GM21367 (cell line): ENCODE results near the gene ALG12.
A peak's percentile ranks its signal among the peaks of the same experiment; 100 is the strongest.
"Not testable (repeated sequence)": the region's sequence is repeated elsewhere in the genome, so short reads cannot be mapped to it uniquely, and the experiment has no call there.

ENCODE experiments used
- ATAC-seq: cut with Tn5 transposase; IDR thresholded peaks from one replicate; pipeline ENCODE4 v1.9.1; 2021; ENCODE audit not compliant: unreplicated experiment

ALG12 gene

DNA sequence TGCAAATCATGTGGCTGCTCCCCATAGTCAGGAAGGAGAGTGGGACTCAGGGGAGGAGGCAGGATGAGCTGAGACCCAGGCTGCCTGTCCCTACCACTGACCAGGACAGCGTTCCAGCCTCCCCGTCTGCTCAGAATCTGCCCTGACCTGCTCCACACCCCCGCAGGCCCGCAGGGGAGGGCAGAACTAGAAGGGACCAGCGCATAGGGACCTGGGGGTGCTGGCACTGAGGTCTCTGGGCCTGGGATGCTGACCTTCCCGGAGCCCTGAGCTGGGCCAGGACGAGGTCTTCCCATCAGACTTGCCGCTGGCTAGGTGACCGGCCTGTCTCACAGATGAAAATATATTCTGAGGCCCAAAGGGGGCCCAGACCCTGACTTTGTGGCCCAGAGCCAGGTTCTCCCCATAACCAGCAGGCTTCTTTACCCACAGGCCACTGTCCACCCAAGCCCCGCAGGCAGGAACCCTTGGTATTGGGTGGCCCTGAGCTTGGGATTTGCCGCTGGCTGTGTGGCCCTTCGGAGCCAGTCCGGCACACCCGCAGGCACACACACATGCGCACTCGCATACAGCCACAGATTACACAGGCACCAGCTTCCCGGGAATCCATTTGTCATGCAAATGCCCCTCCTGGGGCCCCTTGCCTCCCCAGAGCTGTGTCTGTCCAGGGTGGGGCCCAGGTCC is 28.5 kb upstream of the ALG12 start:
- no peak for ATAC-seq

DNA sequence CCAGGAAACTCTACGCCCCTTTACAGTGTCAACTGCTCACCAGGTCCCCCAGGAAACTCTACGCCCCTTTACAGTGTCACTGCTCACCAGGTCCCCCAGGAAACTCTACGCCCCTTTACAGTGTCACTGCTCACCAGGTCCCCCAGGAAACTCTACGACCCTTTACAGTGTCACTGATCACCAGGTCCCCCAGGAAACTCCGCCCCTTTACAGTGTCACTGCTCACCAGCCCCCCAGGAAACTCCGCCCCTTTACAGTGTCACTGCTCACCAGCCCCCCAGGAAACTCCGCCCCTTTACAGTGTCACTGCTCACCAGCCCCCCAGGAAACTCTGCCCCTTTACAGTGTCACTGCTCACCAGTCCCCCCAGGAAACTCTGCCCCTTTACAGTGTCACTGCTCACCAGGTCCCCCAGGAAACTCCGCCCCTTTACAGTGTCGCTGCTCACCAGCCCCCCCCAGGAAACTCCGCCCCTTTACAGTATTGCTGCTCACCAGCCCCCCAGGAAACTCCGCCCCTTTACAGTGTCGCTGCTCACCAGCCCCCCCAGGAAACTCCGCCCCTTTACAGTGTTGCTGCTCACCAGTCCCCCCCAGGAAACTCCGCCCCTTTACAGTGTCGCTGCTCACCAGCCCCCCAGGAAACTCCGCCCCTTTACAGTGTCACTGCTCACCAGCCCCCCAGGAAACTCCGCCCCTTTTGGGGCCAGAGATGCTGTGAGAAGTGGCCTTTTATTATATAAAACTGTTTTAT is 27.0 kb upstream of the ALG12 start:
- not testable (repeated sequence) for ATAC-seq

DNA sequence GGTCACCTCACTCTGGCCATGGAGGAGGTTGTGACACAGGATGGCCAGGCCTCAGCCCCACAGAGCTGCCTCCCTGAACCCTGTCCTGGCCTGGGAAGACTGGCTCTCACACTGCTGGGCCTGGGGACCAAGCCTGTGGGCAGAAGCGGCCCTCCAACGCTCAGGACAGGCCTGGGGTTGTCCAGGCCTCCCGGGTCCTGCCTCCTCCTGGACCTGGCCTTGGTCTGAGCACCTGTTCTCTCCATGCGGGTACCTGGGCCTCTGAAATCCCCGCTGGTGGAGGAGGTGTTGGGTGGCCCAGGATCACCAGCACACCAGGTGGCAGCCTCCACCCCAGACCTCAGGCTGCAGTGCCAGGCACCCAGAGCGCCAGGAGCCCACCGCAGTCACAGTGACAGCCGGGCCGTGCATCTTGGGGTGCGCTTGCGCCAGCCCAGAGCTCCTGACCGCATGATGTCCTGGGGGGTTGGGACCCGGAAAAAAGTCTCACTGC is 26.2 kb upstream of the ALG12 start:
- ATAC-seq = no peak

DNA sequence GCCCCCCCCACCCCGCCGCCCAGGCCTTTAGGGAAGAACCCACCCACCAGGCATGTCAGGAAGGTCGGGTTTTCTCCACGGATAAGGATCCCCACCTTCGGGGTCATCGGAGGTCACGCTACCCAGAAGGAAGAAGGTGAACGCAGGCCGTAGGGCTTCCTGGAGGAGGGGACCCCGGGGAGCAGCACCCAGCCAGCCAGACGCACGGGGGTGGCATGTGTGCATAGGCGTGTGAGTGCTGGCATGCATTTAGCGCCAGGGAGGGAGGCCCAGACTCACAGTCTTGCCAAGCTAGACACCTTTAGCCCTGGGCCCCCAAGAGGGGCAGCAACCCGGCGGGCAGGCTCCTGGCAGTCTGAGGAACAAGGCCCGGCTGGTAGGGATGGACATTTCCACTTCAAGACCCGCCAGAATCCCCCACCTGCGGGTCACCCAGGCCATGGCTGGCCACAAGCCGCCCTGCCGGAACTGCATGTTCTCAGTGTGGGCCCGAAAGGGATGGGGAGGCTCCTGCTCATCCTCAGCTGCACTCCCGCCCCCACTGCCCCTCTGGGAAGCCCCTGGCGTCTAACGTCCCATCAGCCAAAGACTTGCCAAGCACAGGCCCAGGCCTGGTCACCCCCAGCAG is 25.6 kb upstream of the ALG12 start:
- ATAC-seq = no peak

DNA sequence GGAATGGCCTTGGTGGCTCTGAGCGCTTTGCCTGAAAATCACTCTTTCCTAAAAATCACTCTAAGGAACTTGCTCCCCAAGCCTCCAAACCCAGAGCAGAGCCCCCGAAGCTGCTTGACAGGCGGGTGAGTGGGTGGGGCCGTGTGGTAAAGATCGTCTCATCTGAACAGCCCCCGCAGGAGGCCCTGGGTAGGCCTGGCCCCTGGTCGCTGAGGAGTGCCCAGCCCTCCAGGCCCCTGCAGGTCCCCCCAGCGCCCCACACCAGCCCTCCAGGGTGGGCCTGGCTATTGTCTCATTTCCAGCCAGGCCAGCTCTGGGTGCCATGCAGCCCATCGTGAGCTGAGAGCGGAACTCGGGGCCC is 25.1 kb upstream of the ALG12 start:
- no peak for ATAC-seq

DNA sequence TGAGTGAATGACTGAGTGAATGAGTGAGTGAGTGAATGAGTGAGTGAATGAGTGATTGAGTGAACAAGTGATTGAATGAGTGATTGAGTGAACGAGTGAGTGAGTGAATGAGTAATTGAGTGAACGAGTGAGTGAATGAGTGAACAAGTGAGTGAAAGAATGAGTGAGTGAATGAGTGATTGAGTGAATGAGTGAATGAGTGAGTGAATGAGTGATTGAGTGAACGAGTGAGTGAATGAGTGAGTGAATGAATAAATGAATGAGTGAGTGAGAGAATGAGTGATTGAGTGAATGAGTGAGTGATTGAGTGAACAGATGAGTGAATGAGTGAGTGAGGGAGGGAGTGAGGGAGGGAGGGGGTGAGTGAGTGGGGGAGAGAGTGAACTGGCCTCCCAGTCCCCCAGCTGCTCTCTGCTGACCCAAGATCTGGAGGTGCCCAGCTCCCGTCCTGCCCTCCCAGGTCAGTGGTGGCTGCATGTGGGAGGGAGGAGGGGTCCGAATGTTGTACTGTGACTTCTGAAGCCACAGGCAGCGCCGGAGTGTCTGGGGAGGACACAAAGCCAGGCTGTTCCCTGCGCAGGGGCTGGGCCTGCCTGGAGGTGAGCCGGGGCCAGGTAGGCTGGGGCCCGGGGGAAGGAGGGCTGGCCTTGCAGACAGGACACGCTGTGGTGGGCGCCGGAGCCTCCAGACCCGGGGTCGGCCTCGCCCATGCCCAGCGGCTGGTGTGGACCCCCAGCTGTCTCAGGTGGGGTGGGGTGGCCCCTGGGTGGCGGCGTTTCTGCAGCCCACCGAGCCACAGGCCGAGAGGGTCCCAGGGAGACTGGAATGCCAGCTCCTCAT is 24.5 kb upstream of the ALG12 start:
- no peak for ATAC-seq

DNA sequence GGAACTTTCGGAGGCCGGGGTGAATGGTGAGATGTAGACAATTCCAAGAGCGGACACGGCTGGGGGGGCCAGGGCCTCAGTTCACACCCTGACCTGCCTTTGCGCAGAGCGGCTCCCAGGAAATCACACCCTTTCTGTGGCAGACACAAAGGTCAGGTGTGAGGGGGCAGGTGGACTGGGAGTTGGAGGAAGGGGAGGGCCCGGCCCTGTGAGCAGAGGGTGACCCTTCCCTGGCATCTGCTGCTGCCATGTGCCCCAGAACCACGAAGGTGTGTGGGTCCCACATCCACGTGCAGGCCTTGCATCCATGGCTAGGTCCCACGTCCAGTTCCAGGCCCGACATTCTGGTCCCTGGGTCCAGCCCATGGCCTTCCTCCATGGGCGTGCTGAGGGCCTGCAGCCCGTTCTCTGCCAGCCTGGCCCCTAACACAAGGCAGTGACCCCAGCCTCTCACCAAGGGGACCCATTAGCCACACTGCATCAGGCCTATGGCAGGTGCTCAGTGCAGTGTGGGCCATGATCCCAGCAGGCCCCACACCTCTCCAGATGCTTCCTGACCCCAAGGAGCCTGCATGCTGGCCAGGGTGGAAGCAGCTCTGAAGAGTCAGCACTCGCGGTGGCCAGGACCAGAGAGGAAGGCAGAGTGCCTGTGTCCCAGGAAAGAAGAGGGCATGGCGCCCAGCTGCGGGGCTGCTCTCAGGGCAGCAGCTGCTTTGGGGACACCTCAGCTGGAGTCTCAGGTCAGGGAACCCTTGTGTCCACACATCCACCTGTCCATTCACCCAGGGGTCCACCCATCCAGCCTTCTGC is 23.5 kb upstream of the ALG12 start:
- no peak for ATAC-seq

DNA sequence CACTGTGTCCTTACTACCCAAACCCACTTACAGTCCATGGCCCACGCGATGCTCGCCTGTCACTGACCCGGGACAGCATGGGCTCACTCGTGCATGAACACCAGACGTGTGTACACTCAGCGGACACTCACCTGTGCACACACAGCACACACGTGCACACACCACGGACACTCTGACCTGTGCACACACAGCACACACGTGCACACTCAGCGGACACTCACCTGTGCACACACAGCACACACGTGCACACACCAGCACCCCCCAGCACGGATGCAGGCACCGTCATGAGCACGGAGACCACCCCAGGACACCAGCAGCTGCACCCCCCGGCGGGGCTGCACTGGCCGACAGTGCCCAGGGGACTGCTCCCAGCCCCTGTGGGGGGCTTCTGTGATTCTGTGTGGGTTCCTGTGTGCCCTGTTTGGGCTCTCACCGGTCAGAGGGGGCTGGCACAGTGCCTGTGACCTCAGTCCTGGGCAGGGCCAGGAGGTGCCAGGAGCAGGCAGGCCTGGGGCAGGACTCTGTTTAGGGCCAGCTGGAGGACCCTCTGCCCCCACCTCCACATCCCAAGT is 20.4 kb upstream of the ALG12 start:
- ATAC-seq = no peak

DNA sequence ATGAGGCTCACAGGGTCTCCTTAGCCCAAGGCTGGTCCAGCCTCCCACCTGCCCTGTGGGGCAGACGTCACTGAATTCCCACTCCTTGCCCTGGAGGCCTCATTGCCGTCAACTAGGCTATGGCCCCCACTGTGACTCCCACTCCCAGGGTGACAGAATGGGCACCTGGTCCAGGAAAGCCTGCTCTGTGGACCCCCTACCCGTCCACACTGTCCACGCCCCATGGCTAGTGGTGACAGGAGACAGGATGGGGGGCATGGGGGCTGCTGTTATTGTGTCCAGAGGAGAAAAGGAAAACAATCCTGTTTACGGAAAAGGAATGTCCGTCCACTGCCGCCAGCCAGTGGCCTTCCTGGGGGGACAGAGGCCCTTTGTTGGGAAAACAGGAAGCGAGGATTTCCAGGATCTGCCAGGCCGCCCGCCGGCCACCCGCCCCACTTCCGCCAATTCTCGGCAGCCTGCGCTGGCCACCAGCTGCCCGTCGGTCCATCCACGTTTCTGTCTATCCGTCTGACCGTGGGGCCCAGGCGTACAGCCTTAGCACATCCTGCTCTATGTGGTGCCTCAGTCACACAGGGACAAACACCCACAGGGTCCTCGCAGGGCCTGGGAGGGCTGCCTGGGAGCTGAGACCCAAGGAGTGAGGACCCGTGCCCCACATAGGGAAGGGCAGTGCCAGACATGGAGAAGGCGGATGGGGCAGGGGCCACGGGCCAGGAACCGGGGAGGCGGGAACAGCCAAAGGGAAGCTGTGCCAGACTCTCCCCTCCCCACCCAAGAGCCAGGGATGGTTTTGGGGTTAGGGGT is 19.7 kb upstream of the ALG12 start:
- ATAC-seq = no peak

DNA sequence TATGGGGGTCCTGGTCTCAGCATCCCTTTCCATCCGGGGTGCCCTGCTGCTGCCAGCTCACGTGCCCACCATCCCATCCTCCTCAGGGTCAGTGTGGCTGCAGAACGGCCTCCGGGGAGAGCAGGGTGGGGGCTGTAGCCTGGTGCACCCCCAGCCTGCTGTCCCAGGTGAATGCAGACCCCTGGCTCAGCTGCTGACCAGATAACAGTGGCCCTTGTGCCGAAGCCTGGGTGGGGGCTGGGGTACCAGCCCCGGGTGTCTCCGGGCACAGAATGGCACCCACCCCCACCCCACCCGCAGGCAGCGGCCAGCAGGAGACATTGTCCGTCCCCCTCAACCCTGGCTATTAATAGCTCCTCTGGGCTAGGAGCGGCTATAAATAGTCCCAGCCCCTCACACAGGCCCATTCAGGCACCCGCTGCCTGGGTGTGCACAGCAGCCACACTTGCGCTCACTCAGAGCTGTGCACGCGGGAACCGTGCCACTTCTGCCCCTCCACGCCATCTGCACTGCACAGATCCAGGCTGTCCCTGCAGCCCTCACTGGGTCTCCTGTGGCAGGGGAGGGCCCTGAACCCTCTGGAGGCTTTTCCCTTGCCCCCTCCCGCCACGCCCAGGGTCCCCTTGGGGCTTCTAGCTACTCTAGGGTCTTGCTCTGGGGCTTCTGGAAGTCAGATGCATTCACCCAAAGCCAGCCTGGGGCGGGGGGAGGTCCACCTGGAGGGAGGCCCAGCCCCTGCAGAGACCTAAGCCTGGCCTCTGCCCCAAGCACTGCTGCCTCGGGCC is 18.9 kb upstream of the ALG12 start:
- ATAC-seq = no peak

DNA sequence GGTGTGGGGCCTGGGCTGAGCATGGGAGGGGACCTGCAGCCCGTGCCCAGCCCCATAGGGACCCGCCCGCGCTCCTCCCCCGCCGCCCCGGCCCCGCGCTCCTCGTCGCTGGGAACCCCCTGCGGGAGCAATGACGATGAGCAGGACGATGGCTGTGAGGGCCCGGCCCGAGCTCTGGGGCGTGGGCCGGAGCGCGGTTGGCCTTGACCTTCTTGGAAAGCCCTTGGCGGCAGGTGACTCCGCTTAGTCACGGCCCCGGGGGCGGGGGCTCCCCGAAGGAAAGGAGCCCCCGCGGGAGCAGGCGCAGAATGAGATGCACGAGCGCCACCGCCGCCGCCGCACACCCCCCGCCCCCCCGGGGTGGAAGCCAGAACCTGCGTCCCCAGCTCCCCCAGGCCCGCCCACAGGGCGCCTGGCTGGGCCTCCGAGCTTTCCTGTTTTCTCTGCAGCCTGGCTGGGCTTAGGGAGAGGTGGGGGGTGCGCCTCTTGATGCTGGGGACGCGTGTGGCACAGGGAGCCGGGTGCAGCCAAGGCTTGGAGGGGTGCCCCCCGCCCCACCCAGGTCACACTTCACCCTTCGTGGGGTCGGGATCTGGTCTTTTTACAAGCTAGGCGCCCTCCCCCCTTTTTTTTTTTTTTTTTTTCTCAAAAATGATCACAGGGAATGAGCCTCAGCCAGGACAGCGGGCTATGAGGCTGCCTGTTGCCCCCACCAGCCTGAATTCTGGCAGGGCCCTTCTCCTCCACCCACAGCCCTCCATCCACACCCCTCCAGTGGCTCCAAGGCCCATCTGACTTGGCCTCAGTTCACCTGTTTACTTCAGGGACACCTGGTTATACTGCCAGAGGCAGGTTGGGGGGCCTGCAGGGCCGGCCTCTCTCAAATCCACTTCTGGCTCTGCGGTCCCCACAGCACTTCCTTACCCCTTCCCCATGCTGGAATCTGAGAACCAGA is 18.1 kb upstream of the ALG12 start:
- ATAC-seq = peak; percentile 54

DNA sequence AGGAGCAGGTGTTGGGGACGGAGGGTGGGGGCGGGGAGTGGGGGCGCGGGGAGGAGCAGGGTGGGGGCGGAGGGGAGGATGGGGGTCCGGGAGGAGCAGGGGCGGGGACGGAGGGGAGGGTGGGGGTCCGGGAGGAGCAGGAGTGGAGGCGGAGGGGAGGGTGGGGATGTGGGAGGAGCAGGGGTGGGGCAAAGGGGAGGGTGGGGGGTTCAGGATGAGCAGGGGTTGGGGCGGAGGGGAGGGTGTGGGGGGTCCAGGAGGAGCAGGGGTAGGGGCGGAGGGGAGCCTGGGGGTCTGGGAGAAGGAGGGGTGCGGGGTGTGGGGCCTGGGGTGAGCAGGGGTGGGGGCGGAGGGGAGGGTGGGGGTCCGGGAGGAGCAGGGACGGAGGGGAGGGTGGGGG is 17.3 kb upstream of the ALG12 start:
- no peak for ATAC-seq

DNA sequence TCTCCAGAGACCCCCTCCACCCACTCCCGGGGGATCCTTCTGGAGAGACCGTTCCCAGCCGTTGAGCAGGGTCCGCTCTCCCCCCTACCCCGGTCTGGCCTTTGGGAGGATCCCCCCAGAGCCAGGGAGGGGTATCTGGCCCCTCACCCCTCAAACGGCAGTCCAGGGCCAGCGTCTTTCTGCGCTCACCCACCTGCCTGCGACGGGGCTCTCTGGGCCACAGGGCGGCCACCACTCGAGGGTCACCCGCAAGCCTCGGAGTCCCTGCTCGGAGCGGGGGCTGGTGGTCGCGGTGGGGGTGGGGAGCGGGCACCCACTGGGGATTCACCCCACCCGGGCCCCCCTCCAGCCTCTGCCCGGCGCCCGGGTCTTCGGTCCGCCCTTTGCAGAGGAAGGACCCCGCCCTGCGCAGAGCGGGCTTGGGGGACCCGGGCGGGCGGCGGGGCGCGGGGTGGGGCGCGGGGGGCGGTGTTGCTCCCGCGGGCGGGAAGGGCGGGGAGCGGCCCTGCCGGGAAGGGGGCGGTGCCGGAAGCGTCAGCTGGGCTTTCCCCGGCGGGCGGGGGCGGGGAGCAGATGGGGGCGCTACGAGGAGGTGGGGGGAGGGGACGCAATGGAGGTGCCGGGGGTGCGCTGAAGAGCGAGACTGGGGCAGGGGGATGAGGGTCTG is 16.8 kb upstream of the ALG12 start:
- ATAC-seq = no peak

DNA sequence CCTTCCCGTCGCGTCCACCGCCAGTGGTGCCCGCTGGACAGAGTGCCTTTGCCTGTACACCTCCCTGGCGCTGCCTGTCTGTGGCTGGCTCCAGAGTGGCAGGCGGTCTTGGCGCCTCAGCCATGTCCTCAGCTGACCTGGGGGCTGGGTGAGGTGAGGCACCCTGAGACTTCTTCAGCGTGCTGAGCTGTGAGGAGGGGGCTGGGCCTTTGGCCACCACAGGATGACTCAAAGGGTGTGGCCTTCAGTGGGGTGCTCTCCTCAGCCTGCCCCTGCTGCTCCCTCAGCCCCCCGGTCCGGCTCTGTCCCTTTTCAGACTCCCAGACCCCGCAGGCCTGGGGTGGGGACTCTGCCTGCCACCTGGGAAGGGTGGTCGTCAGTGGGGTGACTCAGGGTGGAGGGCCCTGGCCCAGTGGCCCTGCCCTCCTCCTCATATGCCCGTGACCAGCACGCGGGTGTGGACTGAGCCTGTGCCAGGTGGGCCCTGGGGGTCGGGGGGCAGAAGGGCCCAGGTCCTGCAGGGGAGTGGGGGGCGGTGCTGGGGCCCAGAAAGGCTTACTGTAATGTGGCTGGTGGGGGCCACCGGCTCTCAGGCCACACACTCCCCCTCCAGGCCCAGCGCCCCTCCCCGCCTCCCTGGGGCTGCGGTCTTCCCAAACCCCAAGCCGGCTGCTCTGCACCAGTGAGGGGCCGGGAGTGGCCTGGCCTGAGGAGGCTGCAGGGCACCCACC is 16.1 kb upstream of the ALG12 start:
- no peak for ATAC-seq

DNA sequence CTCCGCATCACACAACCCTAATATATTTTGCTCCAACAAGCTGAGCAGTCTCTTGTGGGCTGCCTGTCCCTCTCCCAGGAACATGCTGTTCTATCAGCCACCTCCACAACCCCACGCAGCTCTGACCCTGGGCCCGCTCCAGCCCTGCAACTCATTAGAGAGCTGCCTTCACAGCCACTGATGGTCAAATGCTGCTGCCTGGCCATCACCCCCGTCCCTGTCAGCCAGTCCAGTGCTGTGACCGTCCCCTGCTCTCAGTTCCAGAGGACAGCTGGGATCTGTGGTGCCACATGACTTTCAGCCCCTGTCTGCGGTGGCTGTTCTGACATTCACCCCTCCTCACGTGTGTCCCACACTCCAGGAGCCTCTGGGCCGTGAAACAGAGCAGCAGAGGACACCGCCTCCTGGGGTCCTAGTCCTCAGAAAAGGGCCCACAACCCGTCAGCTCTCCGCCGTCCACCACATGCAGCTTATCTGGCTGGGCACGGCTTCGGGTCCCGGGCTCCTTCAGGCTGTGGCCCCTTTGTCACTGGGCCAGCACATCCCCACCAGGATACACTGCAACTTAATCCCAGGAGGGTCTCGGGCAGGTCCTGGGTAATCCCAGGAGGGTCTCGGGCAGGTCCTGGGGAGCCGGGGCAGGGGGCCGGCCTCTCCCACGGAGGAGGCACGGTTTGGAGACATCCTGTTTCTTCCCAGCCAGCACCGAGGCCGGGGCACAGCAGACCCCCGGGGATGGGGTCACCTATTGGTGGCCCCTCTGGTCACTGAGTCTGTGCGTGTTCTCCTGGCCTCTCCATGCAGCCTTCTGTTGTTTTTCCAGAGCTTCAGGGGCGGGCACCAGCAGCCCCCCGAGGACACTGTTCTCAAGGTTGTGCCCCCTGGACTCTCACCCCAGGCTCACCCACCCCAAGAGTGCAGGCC is 15.3 kb upstream of the ALG12 start:
- no peak for ATAC-seq
